PC-3 (cell line): ENCODE results near the gene SANBR.

Experiments used
- EZH2 ChIP-seq: fragments of 300-600 bp; sonication (generic); IDR thresholded peaks from one replicate; pipeline ENCODE4 v1.6.1; 2017; ENCODE audit warnings: antibody characterized with exemption, mild to moderate bottlenecking, low read length; ENCODE audit not compliant: unreplicated experiment
- EZH2phosphoT487 ChIP-seq: fragments of 300-600 bp; sonication (generic); IDR thresholded peaks from 2 replicates; pipeline ENCODE4 v1.6.1; 2018; ENCODE audit warnings: mild to moderate bottlenecking, antibody characterized with exemption, low read length, borderline replicate concordance
- TF ChIP-seq, protein P1 (sequence below): fragments of 300-600 bp; sonication (generic); conservative IDR thresholded peaks from 2 replicates; pipeline ENCODE4 v1.5.1; 2017; ENCODE audit warnings: antibody characterized with exemption, low read depth, mild to moderate bottlenecking, low read length

- TF ChIP-seq, protein P1, sequence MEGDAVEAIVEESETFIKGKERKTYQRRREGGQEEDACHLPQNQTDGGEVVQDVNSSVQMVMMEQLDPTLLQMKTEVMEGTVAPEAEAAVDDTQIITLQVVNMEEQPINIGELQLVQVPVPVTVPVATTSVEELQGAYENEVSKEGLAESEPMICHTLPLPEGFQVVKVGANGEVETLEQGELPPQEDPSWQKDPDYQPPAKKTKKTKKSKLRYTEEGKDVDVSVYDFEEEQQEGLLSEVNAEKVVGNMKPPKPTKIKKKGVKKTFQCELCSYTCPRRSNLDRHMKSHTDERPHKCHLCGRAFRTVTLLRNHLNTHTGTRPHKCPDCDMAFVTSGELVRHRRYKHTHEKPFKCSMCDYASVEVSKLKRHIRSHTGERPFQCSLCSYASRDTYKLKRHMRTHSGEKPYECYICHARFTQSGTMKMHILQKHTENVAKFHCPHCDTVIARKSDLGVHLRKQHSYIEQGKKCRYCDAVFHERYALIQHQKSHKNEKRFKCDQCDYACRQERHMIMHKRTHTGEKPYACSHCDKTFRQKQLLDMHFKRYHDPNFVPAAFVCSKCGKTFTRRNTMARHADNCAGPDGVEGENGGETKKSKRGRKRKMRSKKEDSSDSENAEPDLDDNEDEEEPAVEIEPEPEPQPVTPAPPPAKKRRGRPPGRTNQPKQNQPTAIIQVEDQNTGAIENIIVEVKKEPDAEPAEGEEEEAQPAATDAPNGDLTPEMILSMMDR, result no peak
- TF ChIP-seq EZH2, result no peak
- no peak for TF ChIP-seq EZH2phosphoT487
Observed at GRCh38 chr2:61059382-61059781, 6.3 kb upstream of the SANBR start.
